ENCODE results near the gene SH3GL1.
"Not testable (repeated sequence)": the region's sequence is repeated elsewhere in the genome, so short reads cannot be mapped to it uniquely, and the experiment has no call there.

The SH3GL1 gene

DNA sequence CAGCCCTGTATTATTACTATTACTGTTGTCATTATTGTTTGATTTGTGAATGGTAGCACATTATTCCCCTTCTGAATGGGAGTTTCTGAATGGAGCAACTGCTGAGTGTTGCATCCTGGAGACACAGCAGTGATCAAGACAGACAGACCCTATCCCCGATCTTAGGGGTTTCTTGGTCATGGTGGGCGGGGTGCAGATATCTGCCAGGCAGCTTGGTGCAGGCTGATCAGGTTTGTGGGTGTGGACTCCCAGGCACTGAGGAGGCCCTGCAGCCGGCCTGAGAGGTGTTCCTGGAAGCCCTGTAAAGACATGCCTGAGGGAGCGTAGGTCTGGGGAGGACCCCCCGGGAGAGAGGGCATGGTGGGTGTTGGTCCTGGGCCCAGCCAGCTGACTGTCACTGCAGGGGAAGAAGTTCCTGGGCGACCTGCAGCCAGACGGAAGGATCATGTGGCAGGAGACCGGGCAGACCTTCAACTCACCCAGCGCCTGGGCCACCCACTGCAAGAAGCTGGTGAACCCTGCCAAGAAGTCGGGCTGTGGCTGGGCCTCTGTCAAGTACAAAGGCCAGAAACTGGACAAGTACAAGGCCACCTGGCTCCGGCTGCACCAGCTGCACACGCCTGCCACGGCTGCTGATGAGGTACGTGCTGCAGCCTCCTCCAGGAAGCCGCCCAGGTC, 54.9 kb downstream of the SH3GL1 start:
- 94% methylated on average over 15 of the region's 15 CpGs for WGBS
- Histone ChIP-seq H3K27me3 (ENCODE audit: insufficient read depth, low read length) (no peaks in the 10 kb centered on the region), H3K27ac (ENCODE audit: low read depth, low read length) (no peak overlapping the region), H3K4me3 (ENCODE audit: low read length) (no peak overlapping the region), H3K4me1 (ENCODE audit: insufficient read depth, low read length) (no peaks in the 10 kb centered on the region), H3K9me3 (ENCODE audit: insufficient read depth, low read depth, low read length) (no peaks in the 10 kb centered on the region), H3K9ac (ENCODE audit: low read depth, low read length) (no peak overlapping the region), H3K36me3 (ENCODE audit: insufficient read depth, low read length) (peaks cover 36% of the 10 kb centered on the region)

DNA sequence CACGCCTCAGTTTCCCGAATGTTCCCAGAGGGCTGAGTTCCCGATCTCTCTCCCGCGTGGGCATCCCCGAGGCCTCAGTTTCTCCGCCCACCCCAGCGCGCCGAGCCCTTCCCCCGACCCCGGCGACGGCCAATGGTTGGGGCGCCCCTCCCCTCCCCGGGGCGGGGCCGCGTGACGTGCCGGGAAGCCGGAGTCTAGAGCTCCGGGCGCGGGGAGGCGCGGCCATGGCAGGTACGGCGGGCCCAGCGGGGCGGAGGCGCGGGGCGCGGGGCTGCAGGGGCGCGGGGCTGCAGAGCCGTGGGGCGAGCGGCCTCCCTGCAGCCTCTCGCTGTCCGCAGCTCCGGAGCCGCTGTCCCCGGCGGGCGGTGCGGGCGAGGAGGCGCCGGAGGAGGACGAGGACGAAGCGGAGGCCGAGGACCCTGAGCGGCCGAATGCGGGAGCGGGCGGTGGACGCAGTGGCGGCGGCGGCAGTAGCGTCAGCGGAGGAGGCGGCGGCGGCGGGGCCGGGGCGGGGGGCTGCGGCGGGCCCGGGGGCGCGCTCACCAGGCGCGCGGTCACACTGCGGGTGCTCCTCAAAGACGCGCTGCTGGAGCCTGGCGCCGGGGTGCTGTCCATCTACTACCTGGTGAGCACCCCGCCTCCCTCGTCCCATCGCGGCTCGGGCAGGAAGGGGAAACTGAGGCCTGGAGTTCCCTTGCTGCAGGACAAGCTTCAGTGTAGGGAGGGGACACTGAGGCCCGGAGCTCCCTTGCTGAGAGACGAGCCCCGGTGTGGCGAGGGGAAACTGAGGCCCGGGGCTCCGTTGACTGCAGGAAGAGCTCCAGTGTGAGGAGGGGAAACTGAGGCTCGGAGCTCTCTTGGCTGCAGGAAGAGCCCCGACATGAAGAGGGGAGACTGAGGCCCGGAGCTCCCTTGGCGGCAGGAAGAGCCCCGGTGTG, 56.7 kb downstream of the SH3GL1 start, which contains the start of gene MPND:
Gene MPND (plus strand): TSS at position 193 of the 938 bp plus-strand sequence. CDS start 32 bp downstream, at position 225.
- Histone ChIP-seq H3K4me1 (ENCODE audit: insufficient read depth, low read length) (no peaks in the 10 kb centered on the region), H3K27ac (ENCODE audit: low read depth, low read length) (peak within 1 kb of the TSS; percentile 98), H3K27me3 (ENCODE audit: insufficient read depth, low read length) (no peaks in the 10 kb centered on the region), H3K4me3 (ENCODE audit: low read length) (peak within 1 kb of the TSS; percentile 73), H3K9ac (ENCODE audit: low read depth, low read length) (peak within 1 kb of the TSS; percentile 90), H3K36me3 (ENCODE audit: insufficient read depth, low read length) (peaks cover 26% of the 10 kb centered on the region), H3K9me3 (ENCODE audit: insufficient read depth, low read depth, low read length) (no peaks in the 10 kb centered on the region)
- WGBS, result 7% methylated on average over 101 of the region's 101 CpGs

DNA sequence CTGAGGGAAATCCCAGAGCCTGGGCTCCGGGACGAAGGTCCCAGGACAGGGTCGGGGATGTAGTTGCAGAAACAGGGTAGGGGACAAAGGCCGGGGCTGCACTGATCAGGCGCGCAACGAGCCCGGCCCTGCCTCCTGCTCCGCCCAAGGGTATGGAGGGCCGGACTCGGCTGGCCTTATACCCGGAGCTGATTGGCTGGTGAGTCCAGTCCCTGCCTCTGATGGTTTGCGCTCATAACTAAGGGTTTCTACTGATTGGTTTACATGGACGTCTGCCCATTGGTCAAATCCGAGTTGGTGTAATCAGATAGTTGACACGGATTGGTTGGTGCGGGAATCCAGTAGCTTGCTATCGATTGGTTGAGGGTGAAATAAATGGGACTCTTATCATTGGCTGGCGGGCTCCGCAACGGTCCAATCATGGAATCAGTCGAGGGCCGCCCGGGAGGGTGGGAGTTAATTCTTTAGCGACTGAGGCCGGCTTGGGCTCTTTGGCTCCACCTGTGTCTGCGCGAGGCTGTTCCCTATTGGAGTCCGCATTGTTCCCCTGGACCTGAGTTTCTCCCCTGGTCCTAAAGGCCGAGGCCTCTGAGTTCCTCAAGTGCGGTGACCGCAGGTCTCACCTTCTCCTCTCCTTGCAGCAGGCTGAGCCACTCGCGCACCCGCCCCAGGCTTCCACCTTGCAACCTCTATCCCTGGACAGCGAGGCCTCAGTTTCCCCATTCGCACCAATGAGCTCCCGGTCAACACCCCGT, 57.6 kb downstream of the SH3GL1 start:
- H3K27me3 ChIP-seq (ENCODE audit: insufficient read depth, low read length), result no peaks in the 10 kb centered on the region
- H3K4me1 ChIP-seq (ENCODE audit: insufficient read depth, low read length), result no peaks in the 10 kb centered on the region
- H3K36me3 ChIP-seq (ENCODE audit: insufficient read depth, low read length), result peaks cover 22% of the 10 kb centered on the region
- no peaks in the 10 kb centered on the region for H3K9me3 ChIP-seq (ENCODE audit: insufficient read depth, low read depth, low read length)
- peak overlapping the region; percentile 90 for H3K9ac ChIP-seq (ENCODE audit: low read depth, low read length)
- under 1% methylated on average over 39 of the region's 39 CpGs for WGBS
- H3K4me3 ChIP-seq (ENCODE audit: low read length), result peak overlapping the region; percentile 73
- H3K27ac ChIP-seq (ENCODE audit: low read depth, low read length), result peak overlapping the region; percentile 98

DNA sequence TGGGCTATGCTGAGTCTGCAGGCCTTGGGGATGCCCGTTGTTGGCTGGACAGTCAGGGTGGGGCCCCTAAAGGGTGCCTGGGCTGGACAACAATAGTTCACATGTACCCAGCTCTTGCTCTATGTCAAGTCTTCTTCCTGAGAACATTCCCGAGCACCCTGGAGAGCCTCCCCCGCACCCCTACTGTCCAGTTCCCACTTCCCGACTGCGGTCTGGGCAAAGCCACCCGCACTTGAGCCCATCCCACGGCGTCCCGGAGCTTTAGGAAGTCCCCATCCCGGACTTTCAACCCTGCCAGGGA, 58.1 kb downstream of the SH3GL1 start:
- Histone ChIP-seq H3K9me3 (ENCODE audit: insufficient read depth, low read depth, low read length) (no peaks in the 10 kb centered on the region), H3K9ac (ENCODE audit: low read depth, low read length) (peak overlapping the region; percentile 90), H3K27ac (ENCODE audit: low read depth, low read length) (peak overlapping the region; percentile 91), H3K27me3 (ENCODE audit: insufficient read depth, low read length) (no peaks in the 10 kb centered on the region), H3K4me1 (ENCODE audit: insufficient read depth, low read length) (no peaks in the 10 kb centered on the region), H3K36me3 (ENCODE audit: insufficient read depth, low read length) (peaks cover 17% of the 10 kb centered on the region), H3K4me3 (ENCODE audit: low read length) (peak overlapping the region; percentile 69)
- WGBS, result 8% methylated on average over 10 of the region's 10 CpGs

DNA sequence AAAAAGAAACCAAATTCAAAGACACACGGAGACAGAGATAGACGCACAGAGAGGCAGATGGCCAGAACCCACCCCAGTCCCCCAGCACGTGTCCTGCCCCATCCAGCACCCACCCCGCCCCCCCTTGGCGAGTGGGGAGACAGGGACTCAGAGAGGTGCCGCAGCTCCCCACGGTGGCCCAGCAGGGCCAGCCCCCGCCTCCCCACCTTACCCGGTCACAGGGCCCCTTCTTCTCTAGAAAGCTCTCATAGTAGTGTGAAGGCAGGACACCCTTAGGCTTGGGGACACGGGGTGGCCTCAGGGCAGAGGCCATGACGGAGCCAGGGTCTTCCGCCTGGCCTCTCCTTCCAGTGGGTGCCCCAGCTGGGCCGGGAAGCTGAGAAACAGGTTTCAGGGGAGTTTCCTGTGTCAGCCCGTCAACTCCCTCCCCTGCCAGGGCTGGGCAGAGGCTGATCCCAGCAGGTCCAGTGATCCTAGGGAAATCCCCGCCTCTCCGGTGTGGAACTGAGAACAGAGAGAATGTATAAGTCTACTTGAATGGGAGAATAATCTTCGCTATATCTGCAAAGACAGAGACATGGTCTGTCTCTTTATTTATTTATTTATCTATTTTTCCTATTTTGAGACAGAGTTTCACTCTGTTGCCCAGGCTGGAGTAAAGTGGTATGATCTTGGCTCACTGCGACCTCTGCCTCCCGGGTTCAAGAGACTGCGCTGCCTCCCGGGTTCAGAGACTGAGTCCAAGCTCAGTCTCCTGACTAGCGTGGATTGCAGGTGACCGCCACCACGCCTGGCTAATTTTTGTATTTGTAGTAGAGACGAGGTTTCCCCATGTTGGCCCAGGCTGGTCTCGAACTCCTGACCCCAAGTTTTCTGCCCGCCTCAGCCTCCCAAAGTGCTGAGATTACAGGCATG, 61.6 kb downstream of the SH3GL1 start, which contains the start of gene STAP2:
Gene STAP2 (minus strand): TSS at position 387 of the 915 bp plus-strand sequence. CDS start 74 bp downstream, at position 313.
- no peaks in the 10 kb centered on the region for H3K27me3 ChIP-seq (ENCODE audit: insufficient read depth, low read length)
- 0 out of 2 replicates have a peak, but pooled peaks cover 4% of the 10 kb centered on the region for H3K36me3 ChIP-seq (ENCODE audit: insufficient read depth, low read length)
- whole genome bisulfite sequencing, result 56% methylated on average over 22 of the region's 27 CpGs
- peak within 1 kb of the TSS; percentile 23; the same call in 1 of the 2 replicates for H3K27ac ChIP-seq (ENCODE audit: low read depth, low read length)
- peak within 1 kb of the TSS; percentile 49 for H3K4me3 ChIP-seq (ENCODE audit: low read length)
- H3K4me1 ChIP-seq (ENCODE audit: insufficient read depth, low read length), result no peaks in the 10 kb centered on the region
- H3K9ac ChIP-seq (ENCODE audit: low read depth, low read length), result peak within 1 kb of the TSS; percentile 51
- H3K9me3 ChIP-seq (ENCODE audit: insufficient read depth, low read depth, low read length), result no peaks in the 10 kb centered on the region

DNA sequence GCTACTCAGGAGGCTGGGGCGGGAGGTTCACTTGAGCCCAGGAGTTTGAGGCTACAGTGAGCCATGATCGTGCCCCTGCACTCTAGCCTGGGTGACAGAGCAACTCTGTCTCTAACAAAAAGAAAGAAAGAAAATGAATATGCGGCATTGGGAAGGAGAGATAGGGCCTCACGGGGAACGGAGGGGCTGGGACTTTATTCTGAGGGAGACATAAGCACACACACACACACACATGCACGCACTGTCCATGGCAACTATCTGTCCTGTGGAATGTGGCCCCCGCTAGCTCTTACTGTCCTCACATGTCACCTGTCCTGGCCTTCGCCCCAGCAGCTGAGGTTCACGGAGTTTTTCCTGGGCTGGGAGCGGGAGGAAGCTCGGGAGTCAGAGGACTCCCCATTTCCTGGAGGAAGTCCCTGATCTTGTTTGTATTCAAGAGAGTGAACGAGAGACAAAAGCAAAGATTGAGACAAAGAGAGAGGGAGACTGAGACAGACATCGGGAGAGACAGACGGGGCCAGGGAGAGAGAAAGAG, 62.4 kb downstream of the SH3GL1 start:
- H3K9me3 ChIP-seq (ENCODE audit: insufficient read depth, low read depth, low read length), result no peaks in the 10 kb centered on the region
- H3K9ac ChIP-seq (ENCODE audit: low read depth, low read length), result peak overlapping the region; percentile 51
- H3K4me3 ChIP-seq (ENCODE audit: low read length), result peak overlapping the region; percentile 49
- WGBS, result 39% methylated on average over 14 of the region's 14 CpGs
- H3K27me3 ChIP-seq (ENCODE audit: insufficient read depth, low read length), result no peaks in the 10 kb centered on the region
- H3K27ac ChIP-seq (ENCODE audit: low read depth, low read length), result peak overlapping the region; percentile 23; the same call in 1 of the 2 replicates
- 0 out of 2 replicates have a peak, but pooled peaks cover 4% of the 10 kb centered on the region for H3K36me3 ChIP-seq (ENCODE audit: insufficient read depth, low read length)
- no peaks in the 10 kb centered on the region for H3K4me1 ChIP-seq (ENCODE audit: insufficient read depth, low read length)

DNA sequence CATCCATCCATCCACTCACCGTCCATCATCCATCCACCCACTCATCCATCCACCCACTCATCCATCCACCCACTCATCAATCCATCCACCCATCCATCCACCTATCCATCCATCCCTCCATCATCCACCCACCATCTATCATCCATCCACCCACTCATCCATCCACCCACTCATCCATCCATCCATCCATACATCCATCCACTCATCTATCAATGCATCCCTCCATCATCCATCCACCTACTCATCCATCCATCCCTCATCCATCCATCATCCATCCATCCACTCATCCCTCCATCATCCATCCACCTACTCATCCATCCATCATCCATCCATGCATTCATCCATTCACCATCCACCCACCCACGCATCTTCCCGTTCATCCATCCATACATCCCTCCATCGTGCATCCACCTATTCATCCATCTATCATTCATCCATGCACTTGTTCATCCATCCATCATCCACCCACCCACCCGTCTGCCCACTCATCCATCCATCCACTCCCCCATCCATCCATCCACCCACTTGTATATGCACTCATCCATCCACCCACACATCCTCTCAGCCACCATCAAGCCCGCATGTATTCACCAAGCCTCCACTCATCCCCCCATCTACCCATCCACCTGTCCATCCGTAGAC, 65.3 kb downstream of the SH3GL1 start:
- Histone ChIP-seq H3K4me3 (ENCODE audit: low read length) (no peak overlapping the region), H3K9me3 (ENCODE audit: insufficient read depth, low read depth, low read length) (no peaks in the 10 kb centered on the region), H3K27me3 (ENCODE audit: insufficient read depth, low read length) (no peaks in the 10 kb centered on the region), H3K4me1 (ENCODE audit: insufficient read depth, low read length) (no peaks in the 10 kb centered on the region), H3K9ac (ENCODE audit: low read depth, low read length) (no peak overlapping the region), H3K36me3 (ENCODE audit: insufficient read depth, low read length) (0 out of 2 replicates have a peak, but pooled peaks cover 4% of the 10 kb centered on the region), H3K27ac (ENCODE audit: low read depth, low read length) (no peak overlapping the region)
- 91% methylated on average over 7 of the region's 7 CpGs for WGBS

DNA sequence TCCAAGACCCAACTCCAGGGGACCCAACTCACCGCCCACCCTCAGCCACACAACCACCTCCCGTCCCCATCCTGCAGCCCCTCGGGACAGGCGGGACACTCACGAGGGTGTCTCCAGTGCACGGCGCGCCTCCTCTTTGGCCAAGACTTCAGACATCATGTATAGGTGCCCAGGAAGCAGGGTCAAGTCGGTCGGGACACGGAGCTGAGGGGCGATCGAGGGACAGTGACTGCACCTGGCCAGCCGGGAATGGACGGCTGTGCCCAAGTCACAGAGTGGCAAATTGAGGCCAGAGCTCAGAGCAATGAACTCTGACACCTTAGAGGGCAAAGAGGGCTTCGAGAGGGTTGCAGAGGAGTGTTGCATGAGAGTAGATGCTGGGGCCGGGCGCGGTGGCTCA, 70.5 kb downstream of the SH3GL1 start:
- no peak overlapping the region for H3K4me3 ChIP-seq (ENCODE audit: low read length)
- 95% methylated on average over 19 of the region's 19 CpGs for WGBS
- no peak overlapping the region for H3K9ac ChIP-seq (ENCODE audit: low read depth, low read length)
- no peaks in the 10 kb centered on the region for H3K9me3 ChIP-seq (ENCODE audit: insufficient read depth, low read depth, low read length)
- no peak overlapping the region for H3K27ac ChIP-seq (ENCODE audit: low read depth, low read length)
- 0 out of 2 replicates have a peak, but pooled peaks cover 2% of the 10 kb centered on the region for H3K36me3 ChIP-seq (ENCODE audit: insufficient read depth, low read length)
- no peaks in the 10 kb centered on the region for H3K4me1 ChIP-seq (ENCODE audit: insufficient read depth, low read length)
- H3K27me3 ChIP-seq (ENCODE audit: insufficient read depth, low read length), result no peaks in the 10 kb centered on the region

DNA sequence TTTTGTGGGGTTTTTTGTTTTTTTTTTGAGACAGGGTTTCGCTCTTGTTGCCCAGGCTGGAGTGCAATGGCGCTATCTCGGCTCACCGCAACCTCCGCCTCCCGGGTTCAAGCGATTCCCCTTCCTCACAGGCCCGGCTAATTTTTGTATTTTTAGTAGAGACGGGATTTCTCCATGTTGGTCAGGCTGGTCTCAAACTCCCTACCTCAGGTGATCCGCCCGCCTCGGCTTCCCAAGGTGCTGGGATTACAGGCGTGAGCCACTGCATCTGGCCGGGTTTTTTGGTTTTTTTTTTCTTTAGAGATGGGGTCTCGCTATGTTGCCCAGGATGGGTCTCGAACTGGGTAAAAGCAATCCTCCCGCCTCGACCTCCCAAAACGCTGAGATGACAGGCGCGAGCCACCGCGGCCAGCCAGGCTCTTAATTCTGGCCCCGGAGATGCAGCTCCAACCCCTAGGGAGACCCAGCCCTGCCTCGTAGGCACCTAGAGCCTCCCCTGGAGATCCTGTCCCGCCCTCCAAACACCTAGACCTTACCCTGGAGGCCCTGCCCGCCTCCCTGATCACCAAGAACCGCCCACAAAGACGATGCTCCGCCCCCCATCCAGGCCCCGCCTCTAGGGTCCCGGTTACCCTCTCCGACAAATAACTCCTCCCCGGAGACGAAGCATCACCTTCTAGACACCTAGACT, 71.2 kb downstream of the SH3GL1 start:
- peak overlapping the region; percentile 86 for H3K9ac ChIP-seq (ENCODE audit: low read depth, low read length)
- 78% methylated on average over 35 of the region's 35 CpGs for WGBS

More for the DNA sequence above, 71.2 kb downstream of the SH3GL1 start:
- peak overlapping the region; percentile 89 for H3K4me3 ChIP-seq (ENCODE audit: low read length)
- not testable (repeated sequence) for H3K27me3 ChIP-seq (ENCODE audit: insufficient read depth, low read length); H3K4me1 ChIP-seq (ENCODE audit: insufficient read depth, low read length); H3K9me3 ChIP-seq (ENCODE audit: insufficient read depth, low read depth, low read length); H3K36me3 ChIP-seq (ENCODE audit: insufficient read depth, low read length)
- H3K27ac ChIP-seq (ENCODE audit: low read depth, low read length), result peak overlapping the region; percentile 68; the same call in 1 of the 2 replicates

Measured in HUES64 (cell line).